A172 (cell line): Measurements from ENCODE around the gene AIFM3. TPM values are rescaled to one million over a fixed set of nuclear protein-coding genes. Genes with fewer than 3 reads are reported as not detected.

Experiments
- DNase-seq: peaks from one replicate; pipeline ENCODE4 v3.0.0-alpha.2; 2015; ENCODE audit warnings: low spot score
- total RNA-seq: library from RNA; depleted of rRNA; stranded (reverse); fragments of >200 nt; shearing (Covaris generic); gene quantifications from 2 replicates; pipeline ENCODE4 v1.2.3, GENCODE V29; 2014

The AIFM3 gene
- total RNA-seq, 1 experiment from 2014 or later = 1.4 TPM

GRCh38 chr22:20957683-20958431 is 9.2 kb upstream of the AIFM3 start:
- DNase-seq = no peak

GRCh38 chr22:20959578-20960461 is 7.2 kb upstream of the AIFM3 start:
- DNase-seq = no peak

- no peak for DNase-seq
Observed at GRCh38 chr22:20960609-20961008, 6.4 kb upstream of the AIFM3 start.

- DNase-seq = no peak
Observed at GRCh38 chr22:20962491-20962945, 4.5 kb upstream of the AIFM3 start.

GRCh38 chr22:20963201-20964052 is 3.6 kb upstream of the AIFM3 start:
- DNase-seq = no peak

- DNase-seq = no peak
Observed at GRCh38 chr22:20964090-20964798, 2.8 kb upstream of the AIFM3 start.

- DNase-seq = no peak
Observed at GRCh38 chr22:20964799-20965103, 2.3 kb upstream of the AIFM3 start.

GRCh38 chr22:20965104-20965887 is 1.8 kb upstream of the AIFM3 start:
- no peak for DNase-seq

- no peak for DNase-seq
Observed at GRCh38 chr22:20965888-20966855, 883 bp upstream of the AIFM3 start.

- no peak for DNase-seq
Observed at GRCh38 chr22:20967697-20968211, 699 bp downstream of the AIFM3 start.

- no peak for DNase-seq
Observed at GRCh38 chr22:20968281-20968977, 1.4 kb downstream of the AIFM3 start.

GRCh38 chr22:20970939-20971657 is 4.0 kb downstream of the AIFM3 start:
- DNase-seq = no peak

- DNase-seq = peak; percentile 23
Observed at GRCh38 chr22:20972014-20972694, 5.1 kb downstream of the AIFM3 start.

GRCh38 chr22:20972933-20973577 is 6.0 kb downstream of the AIFM3 start:
- DNase-seq = no peak

GRCh38 chr22:20973634-20974286 is 6.7 kb downstream of the AIFM3 start:
- no peak for DNase-seq

GRCh38 chr22:20974336-20974955 is 7.4 kb downstream of the AIFM3 start:
- DNase-seq = no peak
